HUES64 (cell line): Measurements from ENCODE around the gene PICALM.
"Not testable (repeated sequence)": the region's sequence is repeated elsewhere in the genome, so short reads cannot be mapped to it uniquely, and the experiment has no call there.

Experiments
- H3K27ac ChIP-seq: 2 replicates; pipeline ENCODE4 v1.7.0; 2013; ENCODE audit warnings: low read depth, low read length, inconsistent platforms
- H3K27me3 ChIP-seq: 2 replicates; pipeline ENCODE4 v1.6.1; 2013; ENCODE audit warnings: mild to moderate bottlenecking, low read length; ENCODE audit not compliant: insufficient read depth
- H3K36me3 ChIP-seq: 2 replicates; pipeline ENCODE4 v1.6.1; 2013; ENCODE audit warnings: mild to moderate bottlenecking, low read length; ENCODE audit not compliant: insufficient read depth
- H3K4me1 ChIP-seq: 2 replicates; pipeline ENCODE4 v1.6.1; 2013; ENCODE audit warnings: mild to moderate bottlenecking, low read length, moderate library complexity; ENCODE audit not compliant: insufficient read depth
- H3K4me3 ChIP-seq: 2 replicates; pipeline ENCODE4 v1.5.1; 2013; ENCODE audit warnings: mild to moderate bottlenecking, low read length, moderate library complexity
- H3K9ac ChIP-seq: 2 replicates; pipeline ENCODE4 v1.6.1; 2013; ENCODE audit warnings: mild to moderate bottlenecking, low read depth, low read length
- H3K9me3 ChIP-seq: 2 replicates; pipeline ENCODE4 v1.6.1; 2013; ENCODE audit warnings: low read depth, low read length; ENCODE audit not compliant: insufficient read depth
- WGBS: fragments of 150-250, 120-280 bp; methylation state at CpG from one replicate; pipeline ENCODE4 v1.1.7; 2013; ENCODE audit warnings: missing lambda C conversion rate; 5-methylcytosine and 5-hydroxymethylcytosine counted together

Gene PICALM

GRCh38 chr11:86103808-86104207 is 34.9 kb upstream of the PICALM start:
- H3K27ac ChIP-seq: no peak overlapping the region
- WGBS: 100% methylated on average over 1 of the region's 1 CpG
- no peaks in the 10 kb centered on the region for H3K36me3 ChIP-seq
- no peak overlapping the region for H3K9ac ChIP-seq
- H3K9me3 ChIP-seq: no peaks in the 10 kb centered on the region
- no peaks in the 10 kb centered on the region for H3K27me3 ChIP-seq
- H3K4me3 ChIP-seq: no peak overlapping the region
- H3K4me1 ChIP-seq: no peaks in the 10 kb centered on the region

GRCh38 chr11:86101941-86102407 is 33.1 kb upstream of the PICALM start:
- no peak overlapping the region for H3K9ac ChIP-seq
- 88% methylated on average over 2 of the region's 3 CpGs for WGBS
- H3K27me3 ChIP-seq: no peaks in the 10 kb centered on the region
- no peaks in the 10 kb centered on the region for H3K36me3 ChIP-seq
- no peaks in the 10 kb centered on the region for H3K4me1 ChIP-seq
- H3K9me3 ChIP-seq: no peaks in the 10 kb centered on the region
- no peak overlapping the region for H3K27ac ChIP-seq
- no peak overlapping the region for H3K4me3 ChIP-seq

GRCh38 chr11:86101493-86101892 is 32.6 kb upstream of the PICALM start:
- Histone ChIP-seq H3K36me3 (no peaks in the 10 kb centered on the region), H3K9ac (no peak overlapping the region), H3K27ac (no peak overlapping the region), H3K4me1 (no peaks in the 10 kb centered on the region), H3K27me3 (no peaks in the 10 kb centered on the region), H3K9me3 (no peaks in the 10 kb centered on the region), H3K4me3 (no peak overlapping the region)
- WGBS: no CpG with 5 or more reads among the region's 5 CpGs

GRCh38 chr11:86099874-86100273 is 31.0 kb upstream of the PICALM start:
- no peaks in the 10 kb centered on the region for H3K9me3 ChIP-seq
- no peak overlapping the region for H3K27ac ChIP-seq
- H3K4me1 ChIP-seq: no peaks in the 10 kb centered on the region
- H3K4me3 ChIP-seq: no peak overlapping the region
- H3K36me3 ChIP-seq: no peaks in the 10 kb centered on the region
- 96% methylated on average over 4 of the region's 4 CpGs for WGBS
- no peaks in the 10 kb centered on the region for H3K27me3 ChIP-seq
- H3K9ac ChIP-seq: no peak overlapping the region

- Histone ChIP-seq H3K9ac (no peak overlapping the region), H3K4me1 (no peaks in the 10 kb centered on the region), H3K9me3 (no peaks in the 10 kb centered on the region), H3K27me3 (no peaks in the 10 kb centered on the region), H3K4me3 (no peak overlapping the region), H3K27ac (no peak overlapping the region), H3K36me3 (no peaks in the 10 kb centered on the region)
- WGBS: 94% methylated on average over 1 of the region's 1 CpG
Measured at GRCh38 chr11:86097980-86098379, 29.1 kb upstream of the PICALM start.

- H3K27ac ChIP-seq: no peak overlapping the region
- H3K4me3 ChIP-seq: no peak overlapping the region
- 0 out of 2 replicates have a peak, but pooled peaks cover 5% of the 10 kb centered on the region for H3K4me1 ChIP-seq
- H3K9me3 ChIP-seq: no peaks in the 10 kb centered on the region
- no peaks in the 10 kb centered on the region for H3K27me3 ChIP-seq
- no peaks in the 10 kb centered on the region for H3K36me3 ChIP-seq
- 86% methylated on average over 2 of the region's 2 CpGs for WGBS
- H3K9ac ChIP-seq: no peak overlapping the region
Measured at GRCh38 chr11:86091566-86091965, 22.7 kb upstream of the PICALM start.

- Histone ChIP-seq H3K27ac (no peak overlapping the region), H3K4me3 (no peak overlapping the region), H3K36me3 (no peaks in the 10 kb centered on the region), H3K4me1 (0 out of 2 replicates have a peak, but pooled peaks cover 5% of the 10 kb centered on the region), H3K27me3 (no peaks in the 10 kb centered on the region), H3K9me3 (no peaks in the 10 kb centered on the region), H3K9ac (no peak overlapping the region)
- WGBS: 92% methylated on average over 1 of the region's 1 CpG
Measured at GRCh38 chr11:86091086-86091485, 22.2 kb upstream of the PICALM start.

GRCh38 chr11:86089659-86090058 is 20.8 kb upstream of the PICALM start:
- Histone ChIP-seq H3K9ac (no peak overlapping the region), H3K4me1 (0 out of 2 replicates have a peak, but pooled peaks cover 5% of the 10 kb centered on the region), H3K9me3 (no peaks in the 10 kb centered on the region), H3K4me3 (no peak overlapping the region), H3K27me3 (no peaks in the 10 kb centered on the region), H3K27ac (no peak overlapping the region), H3K36me3 (no peaks in the 10 kb centered on the region)
- 92% methylated on average over 1 of the region's 1 CpG for WGBS

GRCh38 chr11:86087688-86088087 is 18.8 kb upstream of the PICALM start:
- not testable (repeated sequence) for H3K4me3 ChIP-seq, H3K9me3 ChIP-seq, H3K9ac ChIP-seq, H3K27ac ChIP-seq, H3K4me1 ChIP-seq, H3K27me3 ChIP-seq, H3K36me3 ChIP-seq
- WGBS: 96% methylated on average over 2 of the region's 2 CpGs

GRCh38 chr11:86087256-86087655 is 18.4 kb upstream of the PICALM start:
- Histone ChIP-seq H3K9me3 (no peaks in the 10 kb centered on the region), H3K4me1 (0 out of 2 replicates have a peak, but pooled peaks cover 5% of the 10 kb centered on the region), H3K27ac (no peak overlapping the region), H3K27me3 (no peaks in the 10 kb centered on the region), H3K9ac (no peak overlapping the region), H3K4me3 (no peak overlapping the region), H3K36me3 (no peaks in the 10 kb centered on the region)
- 100% methylated on average over 1 of the region's 2 CpGs for WGBS

GRCh38 chr11:86081455-86081854 is 12.6 kb upstream of the PICALM start:
- no peaks in the 10 kb centered on the region for H3K4me1 ChIP-seq
- H3K27me3 ChIP-seq: no peaks in the 10 kb centered on the region
- H3K36me3 ChIP-seq: no peaks in the 10 kb centered on the region
- no peak overlapping the region for H3K4me3 ChIP-seq
- no peak overlapping the region for H3K27ac ChIP-seq
- no peak overlapping the region for H3K9ac ChIP-seq
- 88% methylated on average over 3 of the region's 3 CpGs for WGBS
- no peaks in the 10 kb centered on the region for H3K9me3 ChIP-seq

GRCh38 chr11:86079421-86079820 is 10.5 kb upstream of the PICALM start:
- no peaks in the 10 kb centered on the region for H3K9me3 ChIP-seq
- 92% methylated on average over 3 of the region's 3 CpGs for WGBS
- H3K27ac ChIP-seq: no peak overlapping the region
- no peak overlapping the region for H3K4me3 ChIP-seq
- H3K9ac ChIP-seq: no peak overlapping the region
- H3K4me1 ChIP-seq: no peaks in the 10 kb centered on the region
- no peaks in the 10 kb centered on the region for H3K27me3 ChIP-seq
- no peaks in the 10 kb centered on the region for H3K36me3 ChIP-seq
